HG02759 (cell line): ENCODE results near the gene BANF2.
A peak's percentile ranks its signal among the peaks of the same experiment; 100 is the strongest.
"Not testable (repeated sequence)": the region's sequence is repeated elsewhere in the genome, so short reads cannot be mapped to it uniquely, and the experiment has no call there.

ENCODE experiments used
- ATAC-seq: cut with Tn5 transposase; IDR thresholded peaks from one replicate; pipeline ENCODE4 v1.9.1; 2021; ENCODE audit warnings: mild to moderate bottlenecking, moderate library complexity; ENCODE audit not compliant: unreplicated experiment

The BANF2 gene

GRCh38 chr20:17682103-17682888 lies 17.5 kb upstream of the BANF2 start, which contains the start of gene RRBP1:
Gene RRBP1 (minus strand): TSS chr20:17682242. CDS start chr20:17660507, 21,735 bp downstream.
- peak; percentile 90 for ATAC-seq

DNA sequence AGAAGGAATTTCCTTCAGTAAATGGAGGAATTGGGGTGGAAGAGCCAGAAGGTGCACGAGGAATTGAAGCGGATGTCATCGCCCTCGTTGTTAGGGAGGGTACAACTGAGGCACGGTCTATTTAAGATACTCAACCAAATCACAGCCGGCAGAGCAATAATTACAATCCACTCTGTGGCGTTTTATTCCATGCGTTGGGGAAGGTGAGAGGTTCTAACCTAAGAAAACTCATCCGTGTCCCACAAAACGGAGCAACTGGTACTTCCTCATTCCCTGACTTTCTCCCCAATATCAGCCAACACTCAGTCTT lies 16.9 kb upstream of the BANF2 start:
- no peak for ATAC-seq

GRCh38 chr20:17683218-17684076 lies 16.3 kb upstream of the BANF2 start:
- ATAC-seq, result no peak

DNA sequence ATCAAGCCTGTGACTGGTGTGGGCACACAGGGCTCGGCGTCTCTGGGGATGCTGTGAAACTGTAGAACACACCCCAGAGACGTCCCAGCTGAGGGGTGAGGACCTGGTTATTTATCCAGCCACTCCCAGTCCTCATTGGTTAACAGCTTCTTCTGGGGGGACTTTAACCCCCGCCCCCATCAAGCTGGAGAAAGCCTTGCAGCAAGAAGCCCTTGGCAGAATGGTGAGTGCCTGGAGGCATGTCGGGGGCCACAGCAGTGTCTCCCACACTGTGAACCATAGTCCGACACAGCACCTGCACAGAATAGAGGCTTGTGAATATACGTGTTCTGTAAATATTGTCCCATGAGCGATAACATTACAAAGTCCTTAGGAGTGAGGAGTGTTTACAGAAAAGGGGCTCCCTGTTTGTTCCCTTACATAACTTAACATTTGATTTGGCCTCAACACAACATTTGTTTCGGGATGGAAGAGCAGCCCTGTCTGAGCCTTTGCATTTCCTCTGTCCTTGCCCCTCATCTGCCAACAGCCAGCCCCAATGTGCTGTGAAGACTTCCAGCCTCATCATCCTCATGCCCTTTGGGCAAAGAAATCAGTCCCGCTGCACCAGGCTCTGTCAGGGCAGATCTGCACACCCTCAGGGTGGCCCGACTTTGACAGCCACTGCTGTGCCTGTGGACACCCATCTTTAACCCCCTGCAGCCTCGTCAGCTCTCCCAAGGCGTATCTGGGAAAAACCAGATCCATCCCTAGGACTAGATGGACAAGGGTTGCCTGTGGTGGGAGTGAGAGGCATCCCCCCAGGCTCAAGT lies 15.5 kb upstream of the BANF2 start:
- ATAC-seq, result no peak

GRCh38 chr20:17685168-17685567 lies 14.6 kb upstream of the BANF2 start:
- no peak for ATAC-seq

GRCh38 chr20:17687800-17688199 lies 12.0 kb upstream of the BANF2 start:
- ATAC-seq, result no peak

- ATAC-seq, result no peak
Observed at GRCh38 chr20:17688965-17689364, 10.8 kb upstream of the BANF2 start.

- ATAC-seq, result no peak
Observed at GRCh38 chr20:17690144-17690543, 9.6 kb upstream of the BANF2 start.

DNA sequence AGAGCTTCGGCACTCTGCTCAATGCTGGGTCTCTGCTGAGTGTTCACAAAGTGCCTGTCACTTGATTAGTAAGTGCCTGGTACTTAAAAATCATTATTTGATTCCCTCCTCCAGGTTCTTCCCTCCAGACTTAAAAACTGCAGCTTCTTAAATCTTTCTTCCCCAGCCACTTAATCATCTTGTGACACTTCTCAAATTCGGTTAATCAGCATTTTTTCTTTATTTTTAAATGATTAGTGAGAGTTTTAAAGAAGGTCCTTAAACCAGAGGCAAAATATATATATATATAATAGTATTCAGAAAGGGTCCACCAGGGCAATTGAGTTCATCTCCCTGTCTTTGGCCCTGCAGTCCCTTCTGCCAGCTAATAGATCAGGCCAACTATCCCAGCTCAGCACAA lies 8.0 kb upstream of the BANF2 start:
- no peak for ATAC-seq

- no peak for ATAC-seq
Observed at GRCh38 chr20:17693444-17694001, 6.2 kb upstream of the BANF2 start.

DNA sequence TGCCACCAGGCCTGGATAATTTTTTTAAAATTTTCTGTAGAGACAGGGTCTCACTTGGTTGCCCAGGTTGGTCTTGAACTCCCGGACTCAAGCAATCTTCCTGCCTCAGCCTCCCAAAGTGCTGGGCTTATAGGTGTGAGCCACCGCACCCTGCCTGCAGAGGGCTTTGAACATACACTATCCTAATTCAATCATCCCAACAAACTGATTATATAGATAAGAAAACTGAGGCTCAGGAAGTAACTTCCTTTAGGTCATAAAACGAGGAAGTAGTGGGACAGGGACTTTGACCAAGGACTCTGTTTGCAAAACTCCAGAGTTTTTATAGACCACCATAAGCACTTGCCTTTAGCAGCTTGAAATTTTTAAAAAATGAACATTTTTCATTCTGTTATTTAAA lies 5.0 kb upstream of the BANF2 start:
- no peak for ATAC-seq

- ATAC-seq, result no peak
Observed at GRCh38 chr20:17696287-17696686, 3.5 kb upstream of the BANF2 start.

DNA sequence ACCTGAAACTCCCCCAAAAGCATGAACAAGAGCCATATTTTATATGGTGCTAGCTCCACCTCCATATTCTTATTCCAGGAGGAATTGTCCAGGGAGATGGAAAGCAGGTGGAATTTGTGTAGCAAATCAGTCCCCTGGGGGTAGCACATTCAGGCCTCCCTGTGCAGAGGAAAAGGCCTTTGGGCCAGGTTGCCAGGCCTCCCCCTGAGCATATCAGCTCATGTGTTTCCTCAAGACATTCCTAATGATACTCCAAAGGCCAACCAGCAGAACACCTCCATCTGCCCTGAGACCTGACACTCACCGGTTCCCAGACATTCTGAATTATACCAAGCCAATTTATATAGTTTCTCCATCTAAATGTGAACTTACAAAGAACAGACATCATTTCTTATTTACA lies 2.6 kb upstream of the BANF2 start:
- no peak for ATAC-seq

GRCh38 chr20:17698384-17698783 lies 1.4 kb upstream of the BANF2 start:
- no peak for ATAC-seq

GRCh38 chr20:17700637-17701036 lies 871 bp downstream of the BANF2 start:
- ATAC-seq, result no peak

DNA sequence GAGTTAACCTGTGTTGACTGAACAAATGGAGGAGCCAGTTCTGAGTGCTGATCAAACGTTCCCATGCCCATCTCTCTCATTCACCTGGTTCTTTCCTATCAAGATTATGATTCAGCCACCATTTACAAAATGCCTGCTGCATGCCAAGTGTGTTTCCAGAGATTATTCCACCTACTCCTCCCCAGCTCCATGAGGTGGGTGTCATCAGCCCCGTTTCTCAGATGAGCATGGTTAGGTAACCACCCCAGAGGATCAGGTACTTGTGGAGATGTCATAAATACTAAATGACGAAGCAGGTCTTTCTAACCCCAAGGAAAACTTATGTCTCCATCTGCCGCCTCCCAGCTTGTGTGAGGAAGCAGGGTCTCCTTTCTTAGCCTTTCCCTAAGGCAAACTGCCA lies 2.1 kb downstream of the BANF2 start:
- ATAC-seq, result no peak

DNA sequence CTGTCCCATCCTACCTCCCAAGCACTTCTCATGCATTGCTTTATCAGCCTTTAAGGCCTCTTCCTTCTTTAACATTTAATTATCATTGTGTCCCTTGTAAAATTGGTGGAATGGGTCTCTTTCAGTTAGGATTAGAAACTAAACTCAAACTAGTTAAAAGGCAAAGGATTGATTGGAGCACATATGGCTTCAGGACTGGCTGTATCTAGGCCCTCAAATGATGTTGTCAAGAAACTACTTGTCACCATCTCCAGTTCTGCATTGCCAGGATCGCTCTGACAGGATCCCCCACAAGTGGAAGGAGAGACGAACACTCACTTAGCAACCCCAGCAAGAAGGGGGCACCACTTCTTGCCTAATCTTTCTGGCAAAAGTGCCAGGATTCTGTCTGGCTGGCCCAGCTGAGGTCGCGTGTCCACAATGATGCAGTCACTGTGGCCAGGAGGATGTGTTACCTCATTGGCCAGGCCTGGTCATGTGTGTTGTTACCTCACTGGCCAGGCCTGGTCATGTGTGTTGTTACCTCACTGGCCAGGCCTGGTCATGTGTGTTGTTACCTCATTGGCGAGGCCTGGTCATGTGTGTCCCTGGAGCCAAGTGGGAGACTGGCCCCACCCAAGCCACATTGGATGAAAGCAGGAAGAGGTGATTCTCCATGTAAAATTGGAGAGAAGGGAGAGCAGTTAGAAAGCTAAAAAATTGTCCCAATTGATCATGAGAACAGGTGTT lies 5.0 kb downstream of the BANF2 start:
- no peak for ATAC-seq

DNA sequence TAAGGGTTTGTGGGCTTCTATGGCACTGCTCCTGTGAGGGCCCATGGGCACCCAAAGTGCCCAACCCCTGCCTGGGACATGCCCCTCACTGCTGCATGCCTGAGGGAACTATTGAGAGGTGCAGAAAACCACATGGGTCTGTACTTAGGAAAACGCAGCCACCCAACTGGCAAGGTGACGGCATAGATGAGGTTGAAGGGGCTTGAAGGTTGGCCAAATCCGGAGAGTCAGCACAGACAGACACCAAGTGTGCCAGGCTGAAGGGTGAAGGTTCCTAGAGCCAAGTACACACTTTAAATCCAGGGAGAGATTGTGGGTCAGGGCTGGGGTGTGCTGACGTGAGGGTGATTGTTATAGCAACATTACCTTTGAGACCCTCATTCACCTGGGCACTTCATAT lies 6.2 kb downstream of the BANF2 start:
- no peak for ATAC-seq

DNA sequence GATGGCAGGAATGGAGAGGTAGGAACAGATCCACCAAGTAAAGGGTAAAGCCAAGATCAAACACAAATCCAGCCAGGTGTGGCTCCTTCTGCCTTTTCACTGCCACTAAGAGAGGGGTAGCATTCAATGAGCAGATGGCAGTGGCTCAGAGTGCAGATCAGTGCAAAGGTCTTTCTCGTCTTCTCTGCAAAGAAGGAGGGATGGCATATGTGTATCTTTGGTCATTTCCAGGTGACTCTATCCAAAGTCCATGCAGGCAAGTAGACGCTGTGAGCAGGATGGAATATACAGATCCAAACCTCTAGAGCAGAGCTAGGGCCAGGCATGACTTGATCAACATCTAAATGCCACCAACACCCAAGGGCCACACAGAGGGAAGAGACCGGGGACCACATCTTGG lies 6.9 kb downstream of the BANF2 start:
- no peak for ATAC-seq

DNA sequence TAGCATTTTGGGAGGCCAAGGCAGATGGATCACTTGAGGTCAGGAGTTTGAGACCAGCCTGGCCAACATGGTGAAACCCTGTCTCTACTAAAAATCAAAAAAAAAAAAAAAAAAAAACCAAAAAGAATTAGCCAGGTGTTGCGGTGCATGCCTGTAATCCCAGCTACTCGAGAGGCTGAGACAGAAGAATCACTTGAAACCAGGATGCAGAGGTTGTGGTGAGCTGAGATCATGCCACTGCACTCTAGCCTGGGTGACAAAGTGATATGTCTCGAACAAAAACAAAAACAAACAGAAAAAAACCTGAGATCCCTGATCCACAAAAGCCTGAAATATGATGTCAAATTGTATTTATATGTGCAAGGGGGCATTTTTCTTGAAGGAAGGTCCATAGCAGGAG lies 8.2 kb downstream of the BANF2 start:
- not testable (repeated sequence) for ATAC-seq
